ENCODE results near the gene RPL39L.
"Not testable (repeated sequence)": the region's sequence is repeated elsewhere in the genome, so short reads cannot be mapped to it uniquely, and the experiment has no call there.

DNA sequence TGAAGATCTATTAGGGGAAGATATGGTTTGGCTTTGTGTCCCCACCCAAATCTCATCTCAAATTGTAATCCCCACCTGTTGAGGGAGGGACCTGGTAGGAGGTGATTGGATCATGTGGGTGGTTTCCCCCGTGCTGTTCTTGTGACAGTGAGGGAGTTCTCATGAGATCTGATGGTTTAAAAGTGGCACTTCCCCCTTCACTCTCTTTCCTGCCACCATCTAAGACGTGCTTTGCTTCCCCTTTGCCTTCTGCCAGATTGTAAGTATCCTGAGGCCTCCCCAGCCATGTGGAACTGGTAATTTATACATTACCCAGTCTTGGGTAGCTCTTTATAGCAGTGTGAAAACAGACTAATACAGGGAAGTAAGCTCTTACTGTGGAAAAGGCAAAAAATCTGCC is 6.1 kb downstream of the RPL39L start:
- not testable (repeated sequence) for TF ChIP-seq POLR2AphosphoS5 (IDR thresholded peaks at IDR 0.05; ENCODE audit: borderline replicate concordance, low read depth, low read length); EZH2 (IDR thresholded peaks at IDR 0.05)
